HepG2 (cell line): ENCODE results near the gene IL1RL2. TPM values are rescaled to one million over a fixed set of nuclear protein-coding genes. Genes with fewer than 3 reads are reported as not detected.

Experiments
- ARID2 ChIP-seq: sonication (generic); formaldehyde crosslinking; IDR thresholded peaks from 2 replicates; pipeline ENCODE4 v1.8.1; 2022; ENCODE audit warnings: mild to moderate bottlenecking, missing genetic modification reagents, borderline replicate concordance
- ATF4 ChIP-seq, 2 experiments: fragments of 450-650 bp in 1 of 2; sonication (generic) in 1 of 2; formaldehyde crosslinking; IDR thresholded peaks; 2 replicates each; pipeline versions ENCODE4 v1.5.0 to v1.8.0; 2020 to 2022; ENCODE audit warnings: mild to moderate bottlenecking in 1 of 2, missing genetic modification reagents in 1 of 2
- ETS1 ChIP-seq: sonication (generic); formaldehyde crosslinking; IDR thresholded peaks from 2 replicates; pipeline ENCODE4 v1.4.0; 2020; ENCODE audit warnings: missing genetic modification reagents
- FUBP1 ChIP-seq: sonication (generic); formaldehyde crosslinking; IDR thresholded peaks from 2 replicates; pipeline ENCODE4 v1.5.1; 2020; ENCODE audit warnings: missing genetic modification reagents, mild to moderate bottlenecking, borderline replicate concordance
- HIVEP1 ChIP-seq: sonication (generic); formaldehyde crosslinking; IDR thresholded peaks from 2 replicates; pipeline ENCODE4 v1.4.0; 2020; ENCODE audit warnings: mild to moderate bottlenecking, missing genetic modification reagents
- IKZF4 ChIP-seq: sonication (generic); formaldehyde crosslinking; IDR thresholded peaks from 2 replicates; pipeline ENCODE4 v1.5.1; 2020; ENCODE audit warnings: borderline replicate concordance, mild to moderate bottlenecking, low read depth, missing genetic modification reagents; ENCODE audit errors: not compliant biosample characterization
- KLF9 ChIP-seq: IDR thresholded peaks from 2 replicates; pipeline ENCODE4 v1.6.1; 2016; ENCODE audit warnings: low read depth
- PAXIP1 ChIP-seq: sonication (generic); formaldehyde crosslinking; conservative IDR thresholded peaks from 2 replicates; pipeline ENCODE4 v1.4.0; 2020; ENCODE audit warnings: mild to moderate bottlenecking, missing genetic modification reagents, moderate library complexity
- PRDM15 ChIP-seq: sonication (generic); formaldehyde crosslinking; IDR thresholded peaks from 2 replicates; pipeline ENCODE4 v1.4.0; 2020; ENCODE audit warnings: missing genetic modification reagents
- ZNF143 ChIP-seq: sonication (generic); formaldehyde crosslinking; IDR thresholded peaks from 2 replicates; pipeline ENCODE4 v1.4.0; 2020; ENCODE audit warnings: missing genetic modification reagents
- ZNF446 ChIP-seq: sonication (generic); formaldehyde crosslinking; IDR thresholded peaks from 2 replicates; pipeline ENCODE4 v1.5.0; 2020; ENCODE audit warnings: mild to moderate bottlenecking, missing genetic modification reagents
- ZNF570 ChIP-seq: sonication (generic); formaldehyde crosslinking; IDR thresholded peaks from 2 replicates; pipeline ENCODE4 v1.4.0; 2020; ENCODE audit warnings: mild to moderate bottlenecking, missing genetic modification reagents, borderline replicate concordance
- ZNF674 ChIP-seq: sonication (generic); formaldehyde crosslinking; IDR thresholded peaks from 2 replicates; pipeline ENCODE4 v1.5.0; 2020; ENCODE audit warnings: low read depth, mild to moderate bottlenecking, missing genetic modification reagents
- ZNF879 ChIP-seq: sonication (generic); formaldehyde crosslinking; IDR thresholded peaks from 2 replicates; pipeline ENCODE4 v1.8.1; 2023; ENCODE audit warnings: missing genetic modification reagents
- polyA plus RNA-seq, 8 experiments: library from polyadenylated mRNA; depleted of rRNA in 3 of 8; stranded (reverse) in 7 of 8; unstranded in 1 of 8; fragments of >200 nt; fragmentation: Illumina TruSeq in 4 of 8; extraction: Trizol in 4 of 8; gene quantifications; 2 replicates each; pipeline versions ENCODE4 v1.2.1 to v1.2.3, GENCODE V29; 2011 to 2016; ENCODE audit warnings: low read depth in 4 of 8, missing spikeins in 1 of 8, mixed read lengths in 1 of 8; ENCODE audit not compliant: insufficient read depth in 1 of 8
- total RNA-seq, 5 experiments: library from RNA; depleted of rRNA; stranded (reverse); fragments of >200 nt; fragmentation: Illumina TruSeq; extraction: Trizol; gene quantifications; 2 replicates each; pipeline ENCODE4 v1.2.3, GENCODE V29; 2016; ENCODE audit warnings: low read depth in 1 of 5

Gene IL1RL2
- total and polyA plus RNA-seq, 2 of the 13 experiments (the other 11 are each of a cell fraction or from before 2014, with no cell fraction given) = 0.03 TPM; not detected in 1

GRCh38 chr2:102155703-102156515 is 30.9 kb upstream of the IL1RL2 start (continued):
- TF ChIP-seq PRDM15 (CRISPR knock-in tag) (peak; percentile 56; the same call in 1 of the 2 replicates), IKZF4 (CRISPR knock-in tag) (no peak), PAXIP1 (CRISPR knock-in tag) (peak; percentile 98), KLF9 (CRISPR knock-in tag) (no peak), ZNF879 (CRISPR knock-in tag) (no peak), HIVEP1 (no peak), FUBP1 (peak; percentile 94; the same call in 1 of the 2 replicates), ZNF674 (CRISPR knock-in tag) (no peak), ZNF143 (CRISPR knock-in tag) (peak; percentile 8; the same call in 1 of the 2 replicates), ZNF570 (CRISPR knock-in tag) (no peak), ATF4 (CRISPR knock-in tag; IDR thresholded peaks at IDR 0.05) (peak in 1 of 2 experiments; percentile 87; a peak in 2 of 4 replicates), ARID2 (CRISPR knock-in tag) (peak; percentile 36; the same call in 1 of the 2 replicates), ETS1 (CRISPR knock-in tag) (no peak), ZNF446 (no peak)
